ENCODE results near the gene ETFB.
A peak's percentile ranks its signal among the peaks of the same experiment; 100 is the strongest.

Gene ETFB

DNA sequence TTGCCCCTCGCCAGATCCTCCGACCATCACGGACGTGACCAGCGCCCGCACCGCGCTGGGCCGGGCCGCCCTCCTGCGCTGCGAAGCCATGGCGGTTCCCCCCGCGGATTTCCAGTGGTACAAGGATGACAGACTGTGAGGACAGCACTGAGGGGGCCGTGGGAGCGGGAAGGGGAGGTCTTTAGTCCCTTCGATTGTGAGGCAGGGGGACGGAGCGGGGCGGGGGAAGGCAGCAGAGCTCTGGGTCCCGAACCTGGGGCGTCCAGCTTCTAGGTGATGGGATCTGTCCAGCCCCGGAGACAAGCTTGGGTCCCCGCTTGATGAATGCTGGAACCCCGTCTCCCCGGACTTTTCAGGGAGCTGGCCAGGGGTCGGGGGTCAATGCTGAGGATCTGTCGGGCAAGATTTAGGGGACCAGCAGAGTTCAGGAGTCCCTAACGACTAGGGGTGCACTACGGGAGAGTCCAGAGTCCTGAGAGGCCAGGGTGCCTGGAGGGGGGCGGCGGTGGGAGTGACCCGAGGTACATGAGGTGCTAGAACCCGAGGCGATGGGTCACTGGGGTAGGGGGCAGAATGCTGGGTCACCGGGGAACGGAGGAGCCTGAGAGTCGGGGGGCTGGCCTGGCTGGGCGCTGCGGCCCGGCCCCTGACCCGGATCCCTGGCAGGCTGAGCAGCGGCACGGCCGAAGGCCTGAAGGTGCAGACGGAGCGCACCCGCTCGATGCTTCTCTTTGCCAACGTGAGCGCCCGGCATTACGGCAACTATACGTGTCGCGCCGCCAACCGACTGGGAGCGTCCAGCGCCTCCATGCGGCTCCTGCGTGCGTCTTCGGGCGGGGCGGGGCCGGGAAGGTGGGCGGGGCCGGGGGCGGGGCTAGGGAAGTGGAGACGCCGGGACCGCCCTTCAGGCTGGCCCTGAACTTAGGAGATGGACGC lies 38.9 kb downstream of the ETFB start:
- DNase-seq (ENCODE audit: low read depth in 2 of 2), result peak; percentile 44 to 55

- no peak for DNase-seq (ENCODE audit: low read depth in 2 of 2)
These were observed 39.7 kb downstream of the ETFB start for GRCh38 chr19:51326216-51327065.

GRCh38 chr19:51325161-51325976 lies 40.8 kb downstream of the ETFB start:
- no peak for DNase-seq (ENCODE audit: low read depth in 2 of 2)

- no peak for DNase-seq (ENCODE audit: low read depth in 2 of 2)
These were observed 42.1 kb downstream of the ETFB start for GRCh38 chr19:51324167-51324481.

- no peak for DNase-seq (ENCODE audit: low read depth in 2 of 2)
These were observed 42.6 kb downstream of the ETFB start for GRCh38 chr19:51323481-51324166.

DNA sequence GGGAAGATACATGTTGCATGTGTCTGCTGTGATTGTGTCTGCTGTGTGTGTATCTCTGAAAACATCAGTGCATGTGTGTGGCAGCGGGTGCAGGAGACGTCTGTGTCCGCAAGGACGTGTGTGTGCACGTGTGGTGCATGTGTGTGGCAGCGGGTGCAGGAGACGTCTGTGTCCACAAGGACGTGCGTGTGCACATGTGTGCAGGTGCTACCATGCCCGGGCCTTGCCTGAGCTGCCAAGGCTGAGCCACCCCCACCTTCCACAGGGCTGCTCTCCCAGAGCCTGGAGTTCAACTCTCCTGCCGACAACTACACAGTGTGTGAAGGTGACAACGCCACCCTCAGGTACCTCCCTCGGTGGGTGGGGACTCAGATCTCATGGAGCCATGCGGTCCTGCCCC lies 44.4 kb downstream of the ETFB start:
- no peak for DNase-seq (ENCODE audit: low read depth in 2 of 2)

GRCh38 chr19:51320280-51320657 lies 45.9 kb downstream of the ETFB start:
- DNase-seq (ENCODE audit: low read depth in 2 of 2), result no peak

GRCh38 chr19:51319649-51320279 lies 46.4 kb downstream of the ETFB start:
- no peak for DNase-seq (ENCODE audit: low read depth in 2 of 2)

GRCh38 chr19:51318687-51319648 lies 47.2 kb downstream of the ETFB start:
- DNase-seq (ENCODE audit: low read depth in 2 of 2), result no peak

- DNase-seq (ENCODE audit: low read depth in 2 of 2), result no peak
These were observed 48.2 kb downstream of the ETFB start for GRCh38 chr19:51317968-51318367.

DNA sequence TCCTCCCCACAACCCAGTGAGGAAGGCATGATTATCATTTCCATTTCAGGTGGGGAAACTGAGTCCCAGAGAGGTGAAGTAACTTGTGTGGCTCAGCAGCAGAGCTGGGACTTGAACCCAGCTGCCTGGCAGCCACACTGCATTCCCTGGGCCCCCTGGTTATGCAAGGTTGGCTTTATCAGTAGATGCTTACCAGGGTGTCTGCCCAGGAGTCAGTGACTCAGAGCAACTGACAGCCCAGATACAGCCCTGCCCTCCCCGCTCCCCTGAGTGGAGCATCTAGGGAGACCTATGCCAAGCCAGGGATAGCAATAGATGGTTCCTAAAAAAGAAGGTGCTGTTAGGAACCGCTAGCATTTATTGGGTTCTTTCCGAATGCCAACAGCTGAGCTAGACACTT lies 48.8 kb downstream of the ETFB start:
- DNase-seq (ENCODE audit: low read depth in 2 of 2), result no peak

DNA sequence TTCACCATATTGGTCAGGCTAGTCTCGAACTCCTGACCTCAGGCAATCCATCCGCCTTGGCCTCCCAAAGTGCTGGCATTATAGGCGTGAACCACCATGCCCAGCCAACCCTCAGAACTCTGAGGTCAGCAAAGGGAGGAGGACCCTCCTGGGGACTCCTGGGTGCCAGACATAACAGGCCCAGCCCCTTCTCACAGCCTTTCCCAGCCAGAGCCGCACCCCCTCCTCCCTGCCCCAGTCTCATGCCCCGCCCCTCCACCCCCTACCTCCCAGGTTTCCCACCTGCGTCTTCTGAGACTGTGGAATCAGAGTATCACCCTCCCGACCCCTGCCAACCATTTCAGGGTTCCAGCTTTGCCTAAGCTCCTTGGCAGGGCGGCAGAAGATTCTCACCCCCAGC lies 49.5 kb downstream of the ETFB start:
- no peak for DNase-seq (ENCODE audit: low read depth in 2 of 2)

- no peak for DNase-seq (ENCODE audit: low read depth in 2 of 2)
These were observed 54.6 kb downstream of the ETFB start, which contains the start of gene IGLON5 for GRCh38 chr19:51311351-51312257. IGLON5 (plus strand) TSS chr19:51311644; CDS start chr19:51311848, 204 bp downstream.

DNA sequence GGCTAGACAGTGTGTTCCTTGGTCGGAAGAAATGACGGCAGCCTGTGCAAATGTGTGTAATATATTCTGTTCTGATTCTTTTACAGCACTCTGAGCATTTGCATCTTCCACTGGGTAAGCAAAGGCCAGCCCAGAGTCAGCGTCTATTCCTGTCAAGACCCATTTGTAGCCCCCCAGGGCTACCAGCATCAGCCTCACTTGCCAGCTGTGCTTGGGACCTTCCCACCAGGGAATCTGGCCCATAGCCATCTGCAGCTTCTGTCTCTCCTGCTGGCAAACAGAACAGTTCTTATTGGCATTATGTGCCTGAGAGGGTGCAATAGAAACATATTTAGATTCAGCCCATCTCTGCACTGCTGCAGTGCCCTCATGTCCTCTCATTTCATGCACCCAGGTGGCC lies 60.7 kb downstream of the ETFB start:
- DNase-seq (ENCODE audit: low read depth in 2 of 2), result no peak

DNA sequence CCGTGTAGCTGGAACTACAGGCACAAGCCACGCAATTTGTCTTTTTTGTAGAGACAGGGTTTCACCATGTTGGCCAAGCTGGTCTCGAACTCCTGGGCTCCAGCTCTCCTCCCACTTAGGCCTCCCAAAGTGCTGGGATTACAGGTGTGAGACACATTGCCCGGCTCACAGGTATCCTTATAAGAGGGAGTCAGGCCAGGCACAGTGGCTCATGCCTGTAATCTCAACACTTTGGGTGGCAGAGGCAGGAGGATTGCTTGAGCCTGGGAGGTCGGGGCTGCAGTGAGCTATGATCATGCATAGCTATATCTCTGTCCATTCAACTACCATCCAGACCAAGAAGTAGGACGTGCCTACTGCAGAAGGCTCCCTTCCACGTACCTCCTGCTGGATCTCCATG lies 64.9 kb downstream of the ETFB start:
- DNase-seq (ENCODE audit: low read depth in 2 of 2), result no peak

DNA sequence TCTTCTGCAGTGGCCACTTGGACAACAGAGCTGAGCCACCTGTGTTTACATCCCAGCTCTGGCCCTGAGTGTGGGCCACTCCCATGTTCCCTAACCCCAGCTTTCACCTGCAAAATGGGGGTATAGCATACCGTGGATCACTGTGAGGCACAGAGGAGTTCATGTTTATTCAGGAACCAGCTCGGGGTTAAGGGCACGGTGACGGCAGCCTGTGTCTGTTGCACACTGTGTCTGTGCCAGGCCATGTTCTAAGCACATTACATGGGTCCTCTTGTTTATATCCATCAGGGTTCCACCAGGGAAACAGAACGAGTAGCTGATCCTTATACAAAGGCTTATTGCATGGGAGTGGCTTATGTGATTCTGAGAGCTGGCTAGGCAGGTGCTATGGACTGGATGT lies 68.8 kb downstream of the ETFB start:
- DNase-seq (ENCODE audit: low read depth in 2 of 2), result no peak

DNA sequence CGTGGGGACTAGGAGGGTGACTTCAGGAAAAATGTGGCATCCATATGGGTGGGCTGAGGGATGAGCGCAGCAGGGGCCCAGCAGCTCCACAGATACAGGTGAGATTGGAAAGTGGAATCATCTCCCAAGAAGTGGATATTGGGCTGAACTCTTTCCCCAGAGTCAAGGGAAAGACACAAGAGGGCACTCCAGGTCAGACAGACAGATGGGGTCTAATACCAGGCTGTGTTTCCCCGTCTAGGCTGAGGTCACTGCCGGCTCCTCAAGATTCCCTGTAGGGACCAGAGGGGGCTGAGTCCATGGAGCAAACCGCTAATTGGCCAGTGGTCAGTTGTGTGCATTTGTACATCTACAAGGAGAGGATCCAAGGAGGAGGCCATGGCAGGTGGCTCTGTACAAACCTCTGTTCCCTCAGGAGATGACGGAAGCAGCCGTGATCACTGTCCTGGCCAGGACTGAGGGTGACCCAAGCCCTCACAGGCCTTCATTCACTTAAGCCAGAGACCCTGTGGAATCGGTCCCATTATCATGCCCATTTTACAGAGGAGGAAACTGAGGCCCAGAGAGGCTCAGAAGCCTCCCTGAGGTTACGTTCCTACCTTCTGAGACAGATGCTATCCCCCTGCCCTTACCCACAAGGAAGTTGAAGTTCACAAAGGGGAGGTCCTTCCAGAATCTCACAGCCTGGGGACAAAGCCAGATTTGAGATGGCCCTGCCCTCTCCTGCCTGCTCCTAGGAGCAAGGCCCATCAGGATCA lies 69.7 kb downstream of the ETFB start:
- DNase-seq (ENCODE audit: low read depth in 2 of 2), result no peak
